Activated CD4-positive, alpha-beta T cell treated with anti-CD3 and anti-CD28 coated beads, Interleukin-2, amount 50 U/mL, for 48 hours (primary cell): ENCODE measurements around the gene RNF213.

ENCODE experiments used
- DNase-seq, 2 experiments: peaks; one replicate each; pipeline ENCODE4 v3.0.0-alpha.2; 2020

Gene RNF213

GRCh38 chr17:80374039-80374731 lies 113.5 kb downstream of the RNF213 start:
- DNase-seq, result no peak

DNA sequence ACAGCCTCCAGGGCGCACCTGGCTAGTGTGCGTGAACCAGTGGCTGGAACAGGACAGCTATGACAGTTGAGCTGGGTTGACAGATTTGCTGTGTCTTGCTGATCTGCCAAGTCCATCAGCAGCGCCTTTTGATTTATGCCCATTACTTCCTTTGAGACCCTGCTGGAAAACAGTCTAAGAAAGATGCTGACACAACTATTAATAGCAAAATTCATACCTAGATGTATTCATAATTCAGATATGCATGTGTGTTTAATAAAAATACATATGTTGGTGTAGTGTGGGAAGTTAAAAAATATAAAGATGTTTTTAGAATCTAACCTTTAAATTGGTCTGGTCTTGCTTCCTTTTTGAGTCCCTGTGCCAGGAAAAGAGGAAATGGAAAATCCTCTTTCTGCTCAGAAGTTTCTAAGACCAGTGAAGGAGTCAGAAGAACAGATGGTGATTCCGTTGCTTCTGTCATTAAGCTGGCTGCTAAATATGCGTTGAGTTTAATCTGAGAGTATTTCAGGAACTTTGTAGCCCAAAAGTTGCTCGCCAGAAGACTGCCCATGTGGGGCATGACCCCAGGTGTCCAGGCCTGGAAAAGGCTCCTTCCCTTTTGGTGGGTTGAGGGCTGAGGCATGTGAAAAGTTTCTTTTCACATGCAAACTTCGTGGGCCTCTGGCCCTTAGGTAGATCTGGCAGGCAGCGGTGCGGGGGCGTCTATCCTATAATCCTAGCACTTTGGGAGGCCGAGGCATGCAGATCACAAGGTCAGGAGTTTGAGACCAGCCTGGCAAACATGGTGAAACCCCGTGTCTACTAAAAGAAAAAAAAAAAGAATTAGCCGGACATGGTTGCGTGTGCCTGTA lies 114.3 kb downstream of the RNF213 start:
- no peak for DNase-seq

DNA sequence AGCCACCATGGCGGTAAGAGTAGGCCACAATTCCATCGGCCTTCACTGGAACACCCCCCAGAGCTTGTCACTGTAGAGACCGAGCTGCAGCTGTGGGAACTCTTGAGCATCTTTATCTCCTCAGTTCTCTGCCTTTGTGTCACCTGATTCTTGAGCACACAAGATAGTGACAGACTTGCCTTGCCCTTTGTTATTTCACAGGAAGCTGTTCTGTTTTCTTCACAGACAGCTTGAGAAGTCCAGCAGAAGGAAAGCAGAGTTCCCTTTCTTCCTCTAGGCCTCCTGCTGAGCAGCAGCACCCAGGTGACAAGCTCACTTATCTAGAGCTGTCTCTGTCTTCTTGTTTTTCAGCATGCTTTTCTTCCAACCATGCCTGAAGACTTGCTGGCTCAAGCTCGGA lies 115.9 kb downstream of the RNF213 start:
- no peak for DNase-seq

GRCh38 chr17:80377798-80378197 lies 117.1 kb downstream of the RNF213 start:
- DNase-seq, result no peak

GRCh38 chr17:80379348-80379747 lies 118.7 kb downstream of the RNF213 start:
- no peak for DNase-seq

DNA sequence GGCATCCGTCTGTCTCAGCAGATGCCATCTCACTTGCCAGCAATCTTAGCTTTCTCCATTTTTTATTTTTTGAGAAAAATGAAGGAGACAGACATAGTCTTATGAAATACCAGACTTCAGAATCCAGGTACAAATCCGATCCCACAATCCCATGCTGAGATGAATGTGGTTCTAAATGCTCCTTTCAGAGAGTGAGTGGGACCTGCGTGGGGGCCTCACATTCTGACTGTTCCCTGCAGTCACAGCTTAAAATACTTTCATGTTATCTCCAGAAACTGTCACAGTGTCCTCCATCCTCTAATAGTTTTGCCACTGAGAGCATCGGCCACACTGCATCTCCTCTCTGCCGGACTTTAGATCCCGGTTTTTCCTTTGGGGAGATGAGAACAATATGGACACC lies 119.4 kb downstream of the RNF213 start:
- DNase-seq, result no peak

DNA sequence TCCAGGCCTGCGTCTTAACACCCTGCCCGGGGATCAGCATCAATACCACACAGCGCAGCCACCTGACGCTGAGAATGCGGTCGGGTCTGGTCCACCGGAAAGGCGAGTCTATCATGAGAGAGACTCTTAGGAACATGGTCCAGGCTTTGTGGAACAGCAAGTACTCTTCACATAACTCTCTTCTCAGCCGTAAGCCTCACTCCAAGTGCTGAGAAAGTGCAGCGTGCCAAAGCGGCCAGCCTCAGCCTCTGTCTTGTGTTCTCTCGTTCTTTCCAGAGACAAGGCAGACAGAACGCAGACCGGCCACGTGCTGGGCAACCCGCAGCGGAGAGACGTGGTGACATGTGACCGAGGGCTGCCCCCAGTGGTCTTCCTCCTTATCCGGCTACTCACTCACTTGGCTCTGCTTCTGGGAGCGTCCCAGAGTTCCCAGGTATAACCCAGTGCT lies 119.9 kb downstream of the RNF213 start:
- no peak for DNase-seq

DNA sequence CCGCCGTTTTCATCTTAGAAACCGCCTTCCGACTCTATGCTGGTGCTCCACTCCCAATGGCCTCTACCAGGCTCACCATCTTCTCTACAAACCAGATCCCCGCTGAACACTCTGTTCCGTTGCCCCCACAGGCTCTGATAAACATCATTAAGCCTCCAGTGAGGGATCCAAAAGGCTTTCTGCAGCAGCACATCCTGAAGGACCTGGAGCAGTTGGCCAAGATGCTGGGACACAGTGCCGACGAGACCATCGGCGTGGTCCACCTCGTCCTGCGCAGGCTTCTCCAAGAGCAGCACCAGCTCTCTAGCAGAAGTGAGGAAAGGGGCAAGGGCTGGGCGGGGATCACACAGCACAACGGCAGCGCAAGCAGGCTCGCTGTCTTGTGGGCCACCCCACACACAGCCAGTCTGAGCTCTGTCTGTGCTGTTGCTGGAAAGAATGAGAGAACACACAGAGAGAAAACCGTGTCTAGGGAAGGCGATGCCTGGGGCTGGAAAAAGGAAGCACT lies 120.8 kb downstream of the RNF213 start:
- DNase-seq, result no peak

DNA sequence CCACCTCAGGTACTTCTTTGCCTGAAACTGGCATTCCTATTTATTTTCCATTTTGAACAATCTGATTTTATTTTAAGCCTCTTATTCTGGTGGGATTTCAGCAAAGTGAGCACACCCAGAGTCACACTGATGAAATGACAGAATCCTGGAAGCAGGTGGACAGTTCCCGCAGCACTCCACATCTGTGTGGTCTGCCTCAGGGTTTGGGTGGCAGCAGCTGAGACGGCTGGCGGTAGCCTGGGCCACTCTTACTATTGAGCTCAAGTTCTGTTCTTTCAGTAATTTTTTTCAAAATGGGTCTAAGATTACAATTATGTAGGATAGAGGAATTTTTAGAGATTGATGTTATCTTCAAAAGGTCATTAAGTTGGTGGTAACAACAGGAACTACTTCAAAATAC lies 121.8 kb downstream of the RNF213 start:
- DNase-seq, result no peak

DNA sequence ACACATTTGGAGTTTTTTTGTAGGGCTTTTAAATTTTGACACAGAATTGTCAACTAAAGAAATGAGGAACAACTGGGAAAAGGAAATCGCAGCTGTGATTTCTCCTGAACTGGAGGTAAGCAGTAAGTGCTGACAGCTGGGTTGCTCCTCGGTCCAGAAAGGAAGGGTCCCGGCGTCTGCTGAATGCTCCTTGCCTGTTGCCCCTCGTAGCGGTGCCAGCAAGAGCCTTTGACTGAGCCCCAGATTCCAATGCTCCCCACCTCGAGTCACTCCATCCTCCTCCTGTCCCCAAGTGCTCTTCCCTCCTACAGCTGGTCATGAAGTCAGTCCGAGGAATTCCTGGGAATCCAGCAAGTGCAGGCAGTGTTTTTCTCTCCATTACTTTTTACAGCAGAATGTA lies 122.3 kb downstream of the RNF213 start:
- no peak for DNase-seq

- DNase-seq, result no peak
These were observed 123.7 kb downstream of the RNF213 start for GRCh38 chr17:80384078-80384960.

DNA sequence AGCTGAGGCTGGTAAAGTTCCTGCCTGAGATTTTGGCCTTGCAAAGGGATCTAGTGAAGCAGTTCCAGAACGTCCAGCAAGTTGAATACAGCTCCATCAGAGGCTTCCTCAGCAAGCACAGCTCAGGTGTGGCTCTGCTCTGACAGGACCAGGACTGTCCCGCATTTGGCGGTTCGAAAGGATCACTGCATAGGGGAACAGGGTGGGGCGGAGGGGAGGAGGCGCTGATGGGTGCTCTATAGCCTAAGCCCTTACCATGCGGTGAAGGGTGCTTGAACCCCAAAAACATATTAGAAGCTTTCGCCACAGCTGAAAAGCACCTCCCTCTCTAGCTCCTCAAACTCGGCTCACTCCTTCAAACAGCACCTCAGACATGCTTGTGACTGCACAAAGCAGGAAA lies 124.4 kb downstream of the RNF213 start:
- no peak for DNase-seq

- DNase-seq, result no peak
These were observed 125.7 kb downstream of the RNF213 start for GRCh38 chr17:80386341-80386740.

DNA sequence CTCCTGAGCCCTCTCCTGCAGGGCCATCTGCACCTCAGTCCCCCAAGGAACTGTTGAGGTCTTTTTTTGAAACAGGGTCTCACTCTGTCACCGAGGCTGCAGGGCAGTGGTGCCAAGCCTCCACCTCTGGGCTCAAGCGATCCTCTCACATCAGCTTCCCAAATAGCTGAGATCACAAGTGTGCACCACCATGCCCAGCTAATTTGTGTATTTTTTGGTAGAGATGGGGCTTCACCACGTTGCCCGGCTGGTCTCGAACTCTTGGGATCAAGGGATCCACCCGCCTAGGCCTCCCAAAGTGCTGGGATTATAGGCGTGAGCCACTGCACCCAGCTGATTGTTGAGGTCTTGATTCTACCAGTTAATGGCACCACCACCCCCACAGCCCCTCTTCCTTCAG lies 126.4 kb downstream of the RNF213 start:
- DNase-seq, result no peak

GRCh38 chr17:80388175-80388574 lies 127.5 kb downstream of the RNF213 start:
- no peak for DNase-seq

DNA sequence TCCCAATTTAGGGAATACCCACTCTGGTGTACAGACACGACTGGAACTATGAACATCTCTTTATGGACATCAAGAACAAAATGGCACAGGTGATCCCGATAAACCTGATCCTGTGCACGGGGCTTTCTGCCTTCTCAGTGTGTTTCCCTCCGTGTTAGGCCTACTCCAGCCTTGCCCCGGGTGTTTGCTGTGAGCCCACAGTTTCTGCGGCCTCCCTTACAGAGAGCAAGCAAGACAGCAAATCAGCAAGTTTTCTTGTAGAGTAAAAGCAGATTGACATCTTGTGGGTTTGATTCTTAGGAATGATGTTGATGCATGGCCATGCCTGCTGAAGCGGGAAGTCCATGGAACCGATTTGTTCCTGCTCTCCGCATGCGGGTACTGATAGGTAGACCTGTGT lies 127.9 kb downstream of the RNF213 start:
- no peak for DNase-seq

DNA sequence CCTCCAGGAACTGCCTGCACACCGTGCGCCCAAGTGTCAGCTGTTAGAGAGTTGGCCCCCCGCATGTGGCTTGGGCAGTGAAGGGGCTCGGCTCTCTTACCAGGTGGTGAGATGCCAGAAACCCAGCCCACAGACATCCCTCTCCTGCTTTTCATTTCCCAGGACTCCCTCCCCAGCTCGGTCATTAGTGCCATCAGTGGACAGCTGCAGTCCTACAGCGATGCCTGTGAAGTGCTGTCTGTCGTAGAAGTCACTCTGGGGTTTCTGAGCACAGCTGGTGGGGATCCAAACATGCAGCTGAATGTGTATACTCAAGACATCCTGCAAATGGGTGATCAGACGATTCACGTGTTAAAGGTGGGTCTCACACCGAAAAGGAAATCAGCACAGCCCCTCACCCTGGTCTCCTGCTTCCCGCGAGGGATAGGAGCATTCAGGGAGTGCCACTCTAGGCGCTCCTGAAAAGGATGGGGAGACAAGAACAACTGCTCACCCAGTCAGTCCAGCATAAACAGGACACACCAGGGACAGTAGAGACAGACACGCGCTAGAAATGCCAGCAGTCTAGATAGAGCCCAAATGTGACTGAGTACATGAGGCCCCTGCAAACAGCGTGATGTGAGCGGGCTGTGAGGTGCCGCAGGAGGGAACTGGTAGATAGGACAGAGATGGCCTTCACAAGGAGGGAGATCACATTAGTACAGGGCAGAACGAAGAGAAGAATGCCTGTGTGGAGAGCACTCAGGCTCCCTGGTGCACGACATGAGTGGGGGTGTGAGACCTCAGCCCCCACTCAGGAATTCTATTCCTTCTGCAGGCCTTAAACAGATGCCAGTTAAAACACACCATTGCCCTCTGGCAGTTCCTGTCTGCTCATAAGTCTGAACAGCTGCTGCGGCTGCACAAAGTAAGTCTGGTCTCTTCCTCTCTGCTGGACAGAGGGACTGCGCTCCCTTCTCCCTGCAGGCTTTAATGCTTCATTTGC lies 128.7 kb downstream of the RNF213 start:
- no peak for DNase-seq

DNA sequence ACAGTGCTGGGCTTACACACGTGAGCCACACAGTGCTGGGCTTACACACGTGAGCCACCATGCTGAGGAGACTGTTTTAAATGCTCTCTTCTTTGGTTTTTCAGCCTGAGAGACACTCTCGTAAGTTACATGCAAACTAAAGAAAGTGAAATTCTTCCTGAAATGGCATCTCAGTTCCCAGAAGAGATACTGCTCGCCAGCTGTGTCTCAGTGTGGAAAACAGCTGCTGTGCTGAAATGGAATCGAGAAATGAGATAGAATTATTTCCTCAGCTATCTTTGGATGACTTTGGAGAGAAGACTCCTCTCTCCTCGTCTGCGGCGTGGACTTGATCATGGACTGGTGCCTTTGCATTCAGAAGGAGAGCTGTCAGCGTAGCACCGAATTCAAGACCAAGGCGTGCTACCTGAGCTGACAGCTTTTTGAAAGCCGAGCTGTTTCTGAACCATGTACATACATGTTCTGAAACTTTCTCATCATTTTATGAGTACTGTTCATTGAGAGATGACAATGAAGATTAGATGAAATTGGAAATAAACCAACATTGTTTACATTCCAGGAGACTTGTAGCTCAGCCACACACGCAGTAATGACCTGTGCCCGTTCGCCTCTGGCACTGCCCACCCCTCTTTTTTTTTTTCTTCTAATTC lies 132.7 kb downstream of the RNF213 start:
- no peak for DNase-seq

DNA sequence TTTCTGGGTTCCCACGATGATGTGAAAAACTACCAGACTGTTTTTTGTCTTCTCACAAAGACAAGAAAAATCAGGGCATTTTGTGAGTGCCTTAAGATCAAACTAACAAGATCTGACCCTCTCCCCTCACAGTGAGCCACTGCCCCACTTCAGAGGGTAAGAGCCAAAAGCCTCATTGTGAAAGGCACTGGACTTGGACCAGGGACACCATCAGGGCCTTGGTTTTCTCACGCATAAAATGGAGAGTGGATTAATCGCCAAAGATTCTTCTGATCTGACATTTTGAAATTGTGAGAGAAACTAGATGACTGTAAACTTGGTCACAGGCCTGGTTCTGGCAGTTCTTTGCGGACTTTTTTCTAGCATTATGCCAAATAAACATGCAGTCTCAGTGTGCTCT lies 133.3 kb downstream of the RNF213 start:
- no peak for DNase-seq

- DNase-seq, result no peak
These were observed 134.1 kb downstream of the RNF213 start for GRCh38 chr17:80394629-80395216.
